PFSK-1 (cell line): ENCODE measurements around the gene KLF7.

Experiments used
- FOXP2 ChIP-seq: optimal IDR thresholded peaks from 2 replicates; pipeline ENCODE3; 2011; ENCODE audit warnings: borderline replicate concordance, control low read depth, inconsistent platforms; ENCODE audit not compliant: insufficient read depth; ENCODE audit errors: extremely low read length, extremely low read depth
- POLR2AphosphoS5 ChIP-seq: IDR thresholded peaks from 2 replicates; pipeline ENCODE4 v1.6.1; 2012; ENCODE audit warnings: low read depth, mild to moderate bottlenecking, control low read depth, low read length, moderate library complexity
- SIN3A ChIP-seq: IDR thresholded peaks from 2 replicates; pipeline ENCODE4 v1.6.1; 2012; ENCODE audit warnings: mild to moderate bottlenecking, low read length, moderate library complexity, borderline replicate concordance; ENCODE audit not compliant: insufficient read depth
- TAF1 ChIP-seq: IDR thresholded peaks from 2 replicates; pipeline ENCODE4 v1.6.1; 2012; ENCODE audit warnings: low read length, control low read depth, borderline replicate concordance; ENCODE audit not compliant: insufficient read depth
- TF ChIP-seq, protein P1 (sequence below), 2 experiments: IDR thresholded peaks; 2 replicates each; pipeline versions ENCODE4 v1.6.1 to v1.8.0; 2011 to 2012; ENCODE audit warnings: low read depth in 2 of 2, low read length in 2 of 2, control low read depth in 1 of 2, inconsistent platforms in 1 of 2, mild to moderate bottlenecking in 1 of 2, moderate library complexity in 1 of 2; ENCODE audit not compliant: insufficient read depth in 1 of 2

DNA sequence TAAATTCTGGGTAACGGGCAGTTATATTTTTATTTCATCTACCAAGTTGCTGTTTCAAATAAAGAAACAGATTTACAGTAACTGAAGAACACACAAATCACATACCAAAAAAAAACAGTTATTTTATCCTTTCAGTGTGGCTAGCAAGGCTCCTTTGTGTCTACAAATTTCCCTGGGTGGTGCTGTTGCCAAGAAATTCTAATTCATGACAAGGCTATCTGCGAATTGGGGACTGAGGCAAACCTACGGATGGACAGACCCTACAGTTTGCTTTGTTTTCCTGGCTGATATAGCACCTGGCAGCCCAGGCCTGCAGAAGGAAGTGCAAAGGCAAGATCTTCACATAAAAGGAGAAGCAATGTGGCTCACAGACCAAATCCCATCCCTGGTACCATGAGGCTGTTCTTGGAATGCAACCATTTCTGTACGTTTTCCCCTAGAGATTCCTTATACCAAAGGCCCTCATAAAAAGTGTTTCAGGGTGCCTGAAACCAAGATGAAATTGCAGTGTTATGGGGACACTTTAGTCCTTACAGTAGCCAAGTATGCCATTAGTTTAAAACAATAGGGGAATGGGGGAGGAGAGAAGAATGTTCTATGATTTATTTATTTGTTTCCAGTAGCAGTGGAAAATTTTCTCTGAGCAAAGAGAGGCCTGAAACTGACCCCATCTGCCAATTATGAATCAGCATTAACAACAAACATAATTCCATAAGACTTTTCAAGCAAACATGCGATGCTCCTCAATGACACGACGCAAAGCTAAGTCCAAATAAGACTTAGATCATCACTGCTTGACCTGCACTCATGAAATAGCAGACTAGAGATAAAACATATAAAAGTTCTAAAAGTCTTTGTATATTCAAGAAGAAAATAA lies 4.3 kb downstream of the KLF7 start:
- TF ChIP-seq SIN3A (no peak), POLR2AphosphoS5 (no peak), TAF1 (no peak), FOXP2 (no peak)
- TF ChIP-seq, protein P1, sequence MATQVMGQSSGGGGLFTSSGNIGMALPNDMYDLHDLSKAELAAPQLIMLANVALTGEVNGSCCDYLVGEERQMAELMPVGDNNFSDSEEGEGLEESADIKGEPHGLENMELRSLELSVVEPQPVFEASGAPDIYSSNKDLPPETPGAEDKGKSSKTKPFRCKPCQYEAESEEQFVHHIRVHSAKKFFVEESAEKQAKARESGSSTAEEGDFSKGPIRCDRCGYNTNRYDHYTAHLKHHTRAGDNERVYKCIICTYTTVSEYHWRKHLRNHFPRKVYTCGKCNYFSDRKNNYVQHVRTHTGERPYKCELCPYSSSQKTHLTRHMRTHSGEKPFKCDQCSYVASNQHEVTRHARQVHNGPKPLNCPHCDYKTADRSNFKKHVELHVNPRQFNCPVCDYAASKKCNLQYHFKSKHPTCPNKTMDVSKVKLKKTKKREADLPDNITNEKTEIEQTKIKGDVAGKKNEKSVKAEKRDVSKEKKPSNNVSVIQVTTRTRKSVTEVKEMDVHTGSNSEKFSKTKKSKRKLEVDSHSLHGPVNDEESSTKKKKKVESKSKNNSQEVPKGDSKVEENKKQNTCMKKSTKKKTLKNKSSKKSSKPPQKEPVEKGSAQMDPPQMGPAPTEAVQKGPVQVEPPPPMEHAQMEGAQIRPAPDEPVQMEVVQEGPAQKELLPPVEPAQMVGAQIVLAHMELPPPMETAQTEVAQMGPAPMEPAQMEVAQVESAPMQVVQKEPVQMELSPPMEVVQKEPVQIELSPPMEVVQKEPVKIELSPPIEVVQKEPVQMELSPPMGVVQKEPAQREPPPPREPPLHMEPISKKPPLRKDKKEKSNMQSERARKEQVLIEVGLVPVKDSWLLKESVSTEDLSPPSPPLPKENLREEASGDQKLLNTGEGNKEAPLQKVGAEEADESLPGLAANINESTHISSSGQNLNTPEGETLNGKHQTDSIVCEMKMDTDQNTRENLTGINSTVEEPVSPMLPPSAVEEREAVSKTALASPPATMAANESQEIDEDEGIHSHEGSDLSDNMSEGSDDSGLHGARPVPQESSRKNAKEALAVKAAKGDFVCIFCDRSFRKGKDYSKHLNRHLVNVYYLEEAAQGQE (IDR thresholded peaks at IDR 0.05; ENCODE audit: insufficient read depth in 1 of 2, low read depth in 2 of 2, low read length in 2 of 2) = no peak
